IMR-90 (cell line): Measurements from ENCODE around the gene GABRP. TPM values are rescaled to one million over a fixed set of nuclear protein-coding genes. Genes with fewer than 3 reads are reported as not detected.

ENCODE experiments used
- ATAC-seq: fragments of 200-7000 bp; cut with Tn5 transposase; 2 replicates; pipeline ENCODE4 v1.9.1; 2020; ENCODE audit warnings: low read depth, mild to moderate bottlenecking, moderate library complexity
- BruUV-seq: library from RNA; stranded (reverse); fragments of 400-500 nt; replicated peaks from 2 replicates; lab custom pipeline; 2021; lab: Mats Ljungman, UMichigan
- CTCF ChIA-PET: fragments of 300-600 bp; formaldehyde crosslinking; extraction: SDS; loops from one replicate; lab custom pipeline; 2021; ENCODE audit warnings: antibody characterized with exemption; lab: Yijun Ruan, JAX
- POLR2A ChIA-PET: fragments of 300-600 bp; sonication (Branson Sonifier 250); formaldehyde crosslinking; loops from one replicate; lab custom pipeline; 2022; ENCODE audit warnings: antibody characterized with exemption; ENCODE audit not compliant: unreplicated experiment; lab: Charles Lee
- DNase-seq: peaks from one replicate; pipeline ENCODE4 v3.0.0; 2013
- H2AFZ ChIP-seq: replicated peaks from 2 replicates; pipeline ENCODE3; 2013; ENCODE audit warnings: low read length, mild to moderate bottlenecking; ENCODE audit not compliant: poor library complexity
- H2AK5ac ChIP-seq: 2 replicates; pipeline ENCODE4 v1.6.1; 2013; ENCODE audit warnings: low read depth, low read length, inconsistent platforms
- H2AK9ac ChIP-seq: replicated peaks from 2 replicates; pipeline ENCODE3; 2013; ENCODE audit warnings: mild to moderate bottlenecking, low read depth, low read length, moderate library complexity; ENCODE audit not compliant: poor library complexity
- H2BK120ac ChIP-seq: 2 replicates; pipeline ENCODE4 v1.6.1; 2013; ENCODE audit warnings: low read depth, low read length, inconsistent platforms
- H2BK15ac ChIP-seq: 3 replicates; pipeline ENCODE4 v1.6.1; 2013; ENCODE audit warnings: low read depth, low read length, inconsistent platforms
- H2BK20ac ChIP-seq: 2 replicates; pipeline ENCODE4 v1.6.1; 2013; ENCODE audit warnings: low read depth, mild to moderate bottlenecking, inconsistent platforms, low read length, moderate library complexity
- H2BK5ac ChIP-seq: 2 replicates; pipeline ENCODE4 v1.6.1; 2013; ENCODE audit warnings: mild to moderate bottlenecking, low read depth, low read length, inconsistent platforms; ENCODE audit not compliant: poor library complexity, severe bottlenecking
- H3K14ac ChIP-seq: replicated peaks from 2 replicates; pipeline ENCODE4 v1.6.1; 2013; ENCODE audit warnings: low read depth, low read length, inconsistent platforms
- H3K18ac ChIP-seq: 2 replicates; pipeline ENCODE4 v1.6.1; 2013; ENCODE audit warnings: low read depth, low read length, control low read depth
- H3K23ac ChIP-seq: 2 replicates; pipeline ENCODE4 v1.6.1; 2013; ENCODE audit warnings: low read depth, low read length, inconsistent platforms
- H3K27ac ChIP-seq: 2 replicates; pipeline ENCODE4 v1.5.1; 2013; ENCODE audit warnings: mild to moderate bottlenecking, control low read depth, low read length; ENCODE audit not compliant: insufficient read depth
- H3K27me3 ChIP-seq: 2 replicates; pipeline ENCODE4 v1.6.1; 2013; ENCODE audit warnings: low read length; ENCODE audit not compliant: control insufficient read depth, insufficient read depth
- H3K36me3 ChIP-seq: 2 replicates; pipeline ENCODE4 v1.6.1; 2013; ENCODE audit warnings: low read length, mixed read lengths; ENCODE audit not compliant: control insufficient read depth, insufficient read depth
- H3K4ac ChIP-seq: 2 replicates; pipeline ENCODE4 v1.6.1; 2013; ENCODE audit warnings: low read depth, low read length, inconsistent platforms
- H3K4me1 ChIP-seq: 2 replicates; pipeline ENCODE4 v1.6.1; 2013; ENCODE audit warnings: low read length, mixed read lengths; ENCODE audit not compliant: control insufficient read depth, insufficient read depth
- H3K4me2 ChIP-seq: 2 replicates; pipeline ENCODE4 v1.6.1; 2013; ENCODE audit warnings: low read depth, mild to moderate bottlenecking, control low read depth, low read length, moderate library complexity
- H3K4me3 ChIP-seq: 2 replicates; pipeline ENCODE4 v1.5.1; 2013; ENCODE audit warnings: low read depth, mild to moderate bottlenecking, control low read depth, low read length, moderate library complexity; ENCODE audit not compliant: insufficient read depth
- H3K56ac ChIP-seq: 2 replicates; pipeline ENCODE4 v1.6.1; 2013; ENCODE audit warnings: low read length, inconsistent platforms; ENCODE audit not compliant: insufficient read depth; ENCODE audit errors: extremely low read depth
- H3K79me1 ChIP-seq, 2 experiments: 2 replicates each; pipeline ENCODE4 v1.6.1; 2013; ENCODE audit warnings: low read length in 2 of 2, inconsistent platforms in 1 of 2, low read depth in 1 of 2
- H3K9ac ChIP-seq: 2 replicates; pipeline ENCODE4 v1.6.1; 2013; ENCODE audit warnings: low read depth, low read length, control low read depth
- H3K9me1 ChIP-seq: 2 replicates; pipeline ENCODE4 v1.6.1; 2013; ENCODE audit warnings: low read length, inconsistent platforms; ENCODE audit not compliant: insufficient read depth
- H3K9me3 ChIP-seq: 2 replicates; pipeline ENCODE4 v1.6.1; 2013; ENCODE audit warnings: low read length; ENCODE audit not compliant: control insufficient read depth, insufficient read depth
- H4K20me1 ChIP-seq: 2 replicates; pipeline ENCODE4 v1.6.1; 2013; ENCODE audit warnings: low read length, inconsistent platforms; ENCODE audit not compliant: insufficient read depth
- H4K5ac ChIP-seq: 2 replicates; pipeline ENCODE4 v1.6.1; 2013; ENCODE audit warnings: mild to moderate bottlenecking, low read depth, low read length, control low read depth
- H4K8ac ChIP-seq, 2 experiments: 2 replicates each; pipeline ENCODE4 v1.6.1; 2013; ENCODE audit warnings: low read depth in 2 of 2, low read length in 2 of 2, control low read depth in 1 of 2, inconsistent platforms in 1 of 2
- H4K91ac ChIP-seq: 2 replicates; pipeline ENCODE4 v1.6.1; 2013; ENCODE audit warnings: low read depth, low read length, inconsistent platforms; ENCODE audit not compliant: insufficient read depth
- NFE2L2 ChIP-seq: fragments of 150-350 bp; IDR thresholded peaks from 2 replicates; pipeline ENCODE4 v1.6.1; 2016; ENCODE audit warnings: low read depth, mild to moderate bottlenecking, low read length
- WGBS, 2 experiments: methylation state at CpG; one replicate each; pipeline versions ENCODE4 v1.1.5 to v1.1.7; 2013; ENCODE audit warnings: missing lambda C conversion rate in 2 of 2; ENCODE audit not compliant: insufficient read length in 1 of 2; ENCODE audit errors: extremely low coverage in 2 of 2; 5-methylcytosine and 5-hydroxymethylcytosine counted together
- dilution Hi-C: fragments of 300-500 bp; cut with HindIII; formaldehyde crosslinking; loops from one replicate; pipeline ENCODE4 v1.14.3; 2018; ENCODE audit warnings: low sequenced_read_pairs; ENCODE audit not compliant: unreplicated experiment
- in situ Hi-C: fragments of 300-500 bp; cut with MboI; formaldehyde crosslinking; loops from 3 replicates; pipeline ENCODE4 v1.14.3; 2019; ENCODE audit warnings: low sequenced_read_pairs, inconsistent platforms, mixed read lengths
- intact Hi-C: fragments of 100-400 bp; cut with micrococcal nuclease; formaldehyde crosslinking; loops from 2 replicates; pipeline ENCODE4 v1.10.0; 2022
- polyA plus RNA-seq, 3 experiments: library from polyadenylated mRNA; depleted of rRNA; stranded (reverse); fragments of >200 nt; gene quantifications; 2 replicates each; pipeline ENCODE4 v1.2.3, GENCODE V29; 2012; ENCODE audit warnings: low replicate concordance in 1 of 3
- total RNA-seq: library from RNA; depleted of rRNA; stranded (reverse); fragments of >200 nt; gene quantifications from 2 replicates; pipeline ENCODE4 v1.2.3, GENCODE V29; 2012

Gene GABRP
- total and polyA plus RNA-seq, 2 of the 4 experiments (the other 2 are of a cell fraction) = not detected

- Histone ChIP-seq H2BK5ac (no peak overlapping the region), H3K9me1 (peaks cover 2% of the 10 kb centered on the region; the same call in 1 of the 2 replicates), H2AK9ac (no peak overlapping the region), H3K23ac (no peak overlapping the region), H3K36me3 (no peaks in the 10 kb centered on the region), H4K8ac (no peak overlapping the region), H4K5ac (no peak overlapping the region), H3K4ac (no peak overlapping the region), H3K27me3 (no peaks in the 10 kb centered on the region), H3K9me3 (no peaks in the 10 kb centered on the region), H3K4me3 (no peak overlapping the region), H2AFZ (no peak overlapping the region), H3K9ac (no peak overlapping the region), H2AK5ac (no peak overlapping the region), H3K27ac (no peak overlapping the region), H2BK15ac (no peak overlapping the region), H4K20me1 (no peaks in the 10 kb centered on the region), H3K18ac (no peak overlapping the region), H3K79me1 (no peaks in the 10 kb centered on the region), H3K56ac (no peak overlapping the region), H3K14ac (no peak overlapping the region), H4K91ac (no peak overlapping the region), H2BK120ac (no peak overlapping the region), H3K4me1 (peaks cover 2% of the 10 kb centered on the region; the same call in 1 of the 2 replicates), H2BK20ac (no peak overlapping the region), H3K4me2 (no peak overlapping the region)
- no peak for TF ChIP-seq NFE2L2
- intact Hi-C loops = no loop called here
- BruUV-seq = no TSS peak
- no CpG with 5 or more reads among the region's 2 CpGs for WGBS, 2 experiments
- in situ Hi-C loops = no loop called here
- POLR2A ChIA-PET = interaction anchor here (0.6 kb wide), 1 partner anchor 1087 kb away, joined by 11 read pairs; no protein-coding TSS in a partner anchor
- ATAC-seq (no peak), DNase-seq (no peak)
- CTCF ChIA-PET = no interaction called here
- dilution Hi-C loops = no loop called here
These were observed 60.3 kb downstream of the GABRP start for GRCh38 chr5:170843870-170844269.
